ENCODE results near the gene MEI1. TPM values are rescaled to one million over a fixed set of nuclear protein-coding genes. Genes with fewer than 3 reads are reported as not detected.
"Not testable (repeated sequence)": the region's sequence is repeated elsewhere in the genome, so short reads cannot be mapped to it uniquely, and the experiment has no call there.

The MEI1 gene
- total and polyA plus RNA-seq, 12 donors: 0.36 to 3.7 (median 1.3) TPM; not detected in 1

DNA sequence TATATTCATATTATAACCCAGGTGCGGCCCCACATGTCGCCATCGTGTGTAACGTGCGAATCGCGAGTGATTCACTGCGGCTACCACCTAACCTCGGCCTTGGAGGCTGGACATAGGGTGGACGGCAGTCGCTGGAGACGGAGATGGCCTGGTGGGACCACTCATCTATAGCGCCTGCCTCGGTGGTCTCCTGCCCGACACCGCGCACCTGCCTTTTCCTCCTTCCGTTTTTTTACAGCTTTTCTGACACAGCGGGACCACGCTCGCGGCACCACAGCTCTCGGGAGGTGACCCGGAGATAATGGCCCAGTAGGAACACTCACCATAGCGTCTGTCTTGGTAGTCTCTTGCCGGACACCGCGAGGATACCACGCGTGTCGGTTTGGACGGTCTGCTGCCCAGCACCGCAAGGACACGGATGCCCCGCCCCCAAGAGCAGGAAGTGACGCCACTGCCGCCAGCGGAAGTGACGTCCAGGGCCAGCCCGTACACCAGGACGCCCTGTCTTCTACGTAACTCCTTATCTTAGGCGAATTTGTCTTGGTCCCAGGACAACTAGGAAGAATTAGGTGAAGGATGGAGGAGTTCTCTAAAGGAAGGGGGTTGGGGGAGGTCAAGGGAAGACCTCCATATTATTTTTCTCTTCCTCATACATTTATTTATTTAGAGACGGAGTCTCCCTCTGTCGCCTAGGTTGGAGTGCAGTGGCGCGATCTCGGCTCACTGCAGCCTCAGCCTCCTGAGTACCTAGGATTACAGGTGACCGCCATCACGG lies 17.1 kb upstream of the MEI1 start:
- TF ChIP-seq, protein P1, sequence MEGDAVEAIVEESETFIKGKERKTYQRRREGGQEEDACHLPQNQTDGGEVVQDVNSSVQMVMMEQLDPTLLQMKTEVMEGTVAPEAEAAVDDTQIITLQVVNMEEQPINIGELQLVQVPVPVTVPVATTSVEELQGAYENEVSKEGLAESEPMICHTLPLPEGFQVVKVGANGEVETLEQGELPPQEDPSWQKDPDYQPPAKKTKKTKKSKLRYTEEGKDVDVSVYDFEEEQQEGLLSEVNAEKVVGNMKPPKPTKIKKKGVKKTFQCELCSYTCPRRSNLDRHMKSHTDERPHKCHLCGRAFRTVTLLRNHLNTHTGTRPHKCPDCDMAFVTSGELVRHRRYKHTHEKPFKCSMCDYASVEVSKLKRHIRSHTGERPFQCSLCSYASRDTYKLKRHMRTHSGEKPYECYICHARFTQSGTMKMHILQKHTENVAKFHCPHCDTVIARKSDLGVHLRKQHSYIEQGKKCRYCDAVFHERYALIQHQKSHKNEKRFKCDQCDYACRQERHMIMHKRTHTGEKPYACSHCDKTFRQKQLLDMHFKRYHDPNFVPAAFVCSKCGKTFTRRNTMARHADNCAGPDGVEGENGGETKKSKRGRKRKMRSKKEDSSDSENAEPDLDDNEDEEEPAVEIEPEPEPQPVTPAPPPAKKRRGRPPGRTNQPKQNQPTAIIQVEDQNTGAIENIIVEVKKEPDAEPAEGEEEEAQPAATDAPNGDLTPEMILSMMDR (IDR thresholded peaks at IDR 0.05): no peak
- peak in 1 of 2 donors; percentile 64 for TF ChIP-seq POLR2A (IDR thresholded peaks at IDR 0.05)
- intact Hi-C loops (cut with DNase I): no loop called here
- DNase-seq: peak; percentile 83 to 96 (median 90)
- H3K36me3 ChIP-seq (replicated peaks in 1 of 2): peaks cover 0 to 27% of the 10 kb centered on the region in 2 donors
- no peaks in the 10 kb centered on the region for H3K9me3 ChIP-seq (replicated peaks in 1 of 3)
- H3K4me3 ChIP-seq: peak overlapping the region in 3 of 4 donors; percentile 15 to 57 (median 37)
- peaks cover 3 to 13% of the 10 kb centered on the region in 2 donors for H3K4me1 ChIP-seq (replicated peaks in 1 of 2)
- 45 to 61% (median 56%) methylated on average over 46 to 50 of the region's 50 CpGs for WGBS, 4 donors
- no peaks in the 10 kb centered on the region for H3K27me3 ChIP-seq
- peak overlapping the region; percentile 39 to 91 (median 55) for H3K27ac ChIP-seq

DNA sequence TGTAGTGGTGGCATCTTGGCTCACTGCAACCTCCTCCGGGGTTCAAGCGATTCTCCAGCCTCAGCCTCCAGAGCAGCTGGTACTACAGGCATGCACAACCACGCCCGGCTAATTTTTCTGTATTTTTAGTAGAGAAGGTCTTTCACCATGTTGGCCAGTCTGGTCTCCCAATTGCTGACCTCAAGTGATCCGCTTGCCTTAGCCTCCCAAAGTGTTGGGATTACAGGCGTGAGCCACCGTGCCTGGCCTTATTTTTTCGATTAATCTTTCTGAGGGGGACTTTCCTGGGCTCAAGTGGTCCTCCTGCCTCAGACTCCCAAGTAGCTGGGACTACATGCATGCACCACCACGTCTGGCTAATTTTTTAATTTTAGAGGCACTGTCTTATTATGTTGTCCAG lies 16.3 kb upstream of the MEI1 start:
- peak in 1 of 7 donors; percentile 9 for DNase-seq
- intact Hi-C loops (cut with DNase I): no loop called here
- no peak for TF ChIP-seq POLR2A (IDR thresholded peaks at IDR 0.05)
- TF ChIP-seq, protein P1 (IDR thresholded peaks at IDR 0.05): no peak

DNA sequence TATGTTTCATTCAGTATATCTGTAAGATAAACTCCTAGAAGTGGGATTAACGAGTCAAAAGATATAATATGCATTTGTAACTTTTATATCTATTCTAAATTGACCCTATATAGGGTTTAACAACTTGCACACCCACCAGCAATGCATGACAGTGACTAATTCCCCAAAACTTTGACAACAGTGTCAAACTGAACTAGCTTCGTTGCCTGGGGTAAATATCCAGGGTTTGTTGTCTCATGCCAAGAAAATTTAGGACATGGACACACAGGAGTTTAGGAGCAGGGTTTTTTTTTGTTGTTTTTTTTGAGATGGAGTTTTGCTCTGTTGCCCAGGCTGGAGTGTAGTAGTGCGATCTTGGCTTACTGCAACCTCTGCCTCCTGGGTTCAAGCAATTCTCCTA lies 15.7 kb upstream of the MEI1 start:
- peaks cover 0 to 16% of the 10 kb centered on the region in 2 donors for H3K36me3 ChIP-seq (replicated peaks in 1 of 2)
- H3K27me3 ChIP-seq: no peaks in the 10 kb centered on the region
- no peak overlapping the region for H3K27ac ChIP-seq
- peaks cover 10 to 21% of the 10 kb centered on the region in 2 donors for H3K4me1 ChIP-seq (replicated peaks in 1 of 2)
- H3K4me3 ChIP-seq: no peak overlapping the region
- TF ChIP-seq, protein P1 (IDR thresholded peaks at IDR 0.05): no peak
- TF ChIP-seq POLR2A (IDR thresholded peaks at IDR 0.05): no peak
- no peak for DNase-seq
- intact Hi-C loops (cut with DNase I): no loop called here
- no peaks in the 10 kb centered on the region for H3K9me3 ChIP-seq (replicated peaks in 1 of 3)
- WGBS, 4 donors: 77 to 88% (median 87%) methylated on average over 3 of the region's 3 CpGs

More for the DNA sequence above, 16.3 kb upstream of the MEI1 start:
- Histone ChIP-seq H3K27ac (peak overlapping the region in 3 of 5 donors; percentile 55 to 91 (median 78)), H3K36me3 (replicated peaks in 1 of 2) (peaks cover 0 to 22% of the 10 kb centered on the region in 2 donors), H3K9me3 (replicated peaks in 1 of 3) (no peaks in the 10 kb centered on the region), H3K4me3 (peak overlapping the region in 1 of 4 donors; percentile 57), H3K27me3 (no peaks in the 10 kb centered on the region), H3K4me1 (replicated peaks in 1 of 2) (peaks cover 10 to 21% of the 10 kb centered on the region in 2 donors)
- WGBS, 4 donors: 87 to 94% (median 92%) methylated on average over 8 to 9 of the region's 9 CpGs

DNA sequence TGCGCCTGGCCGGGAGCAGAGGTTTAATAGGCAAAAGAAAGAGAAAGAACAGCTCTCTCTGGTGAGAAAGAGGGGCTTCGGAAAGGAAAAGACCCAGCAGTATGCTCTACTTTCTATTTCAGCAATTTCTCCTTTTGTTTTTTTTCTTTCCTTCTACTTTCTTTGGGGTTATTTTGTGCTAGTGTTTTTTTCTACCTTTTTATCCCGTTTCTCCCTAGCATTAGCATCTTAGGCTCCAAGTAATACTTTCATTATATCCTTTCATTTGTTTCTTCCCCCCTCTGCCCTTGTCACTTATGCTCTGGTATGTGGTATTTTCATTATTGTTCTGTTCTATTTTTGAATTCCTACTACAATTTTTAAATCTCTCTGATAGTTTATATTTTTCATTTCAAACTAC lies 15.1 kb upstream of the MEI1 start:
- peaks cover 0 to 10% of the 10 kb centered on the region in 2 donors for H3K36me3 ChIP-seq (replicated peaks in 1 of 2)
- peaks cover 13 to 21% of the 10 kb centered on the region in 2 donors for H3K4me1 ChIP-seq (replicated peaks in 1 of 2)
- no peak overlapping the region for H3K27ac ChIP-seq
- 81 to 90% (median 86%) methylated on average over 4 of the region's 4 CpGs for WGBS, 4 donors
- H3K4me3 ChIP-seq: no peak overlapping the region
- intact Hi-C loops (cut with DNase I): no loop called here
- no peak for DNase-seq
- H3K9me3 ChIP-seq (replicated peaks in 1 of 3): no peaks in the 10 kb centered on the region
- TF ChIP-seq, protein P1 (IDR thresholded peaks at IDR 0.05): no peak
- no peak for TF ChIP-seq POLR2A (IDR thresholded peaks at IDR 0.05)
- no peaks in the 10 kb centered on the region for H3K27me3 ChIP-seq

DNA sequence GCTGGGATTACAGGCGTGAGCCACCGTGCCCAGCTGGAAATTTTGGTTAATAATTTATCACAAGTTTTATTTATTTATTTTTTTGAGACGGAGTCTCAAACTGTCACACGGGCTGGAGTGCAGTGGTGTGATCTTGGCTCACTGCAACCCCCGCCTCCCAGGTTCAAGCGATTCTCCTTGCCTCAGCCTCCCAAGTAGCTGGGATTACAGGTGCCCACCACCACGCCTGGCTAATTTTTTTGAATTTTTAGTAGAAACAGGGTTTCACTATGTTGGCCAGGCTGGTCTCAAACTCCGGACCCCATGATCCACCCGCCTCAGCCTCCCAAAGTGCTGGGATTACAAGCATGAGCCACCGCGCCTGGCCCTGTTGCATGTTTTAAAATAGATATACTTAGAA lies 12.4 kb upstream of the MEI1 start:
- DNase-seq: peak in 1 of 7 donors; percentile 14
- H3K4me3 ChIP-seq; H3K9me3 ChIP-seq (replicated peaks in 1 of 3); H3K27me3 ChIP-seq; H3K36me3 ChIP-seq (replicated peaks in 1 of 2); H3K27ac ChIP-seq: not testable (repeated sequence)
- intact Hi-C loops (cut with DNase I): loop anchor here in 1 of 2 donors (5.0 kb wide), 1 partner anchor 385 kb away; the partner anchor contains the start of genes NAGA and PHETA2
- H3K4me1 ChIP-seq (replicated peaks in 1 of 2): peaks cover 16 to 18% of the 10 kb centered on the region in 2 donors
- WGBS, 4 donors: 92 to 97% (median 96%) methylated on average over 11 of the region's 11 CpGs
